Measurements from ENCODE around the gene PLCB1. TPM values are rescaled to one million over a fixed set of nuclear protein-coding genes. Genes with fewer than 3 reads are reported as not detected.
A peak's percentile ranks its signal among the peaks of the same experiment; 100 is the strongest.

PLCB1 gene
- polyA plus RNA-seq, 4 donors: 1.8 to 5.4 (median 2.0) TPM

DNA sequence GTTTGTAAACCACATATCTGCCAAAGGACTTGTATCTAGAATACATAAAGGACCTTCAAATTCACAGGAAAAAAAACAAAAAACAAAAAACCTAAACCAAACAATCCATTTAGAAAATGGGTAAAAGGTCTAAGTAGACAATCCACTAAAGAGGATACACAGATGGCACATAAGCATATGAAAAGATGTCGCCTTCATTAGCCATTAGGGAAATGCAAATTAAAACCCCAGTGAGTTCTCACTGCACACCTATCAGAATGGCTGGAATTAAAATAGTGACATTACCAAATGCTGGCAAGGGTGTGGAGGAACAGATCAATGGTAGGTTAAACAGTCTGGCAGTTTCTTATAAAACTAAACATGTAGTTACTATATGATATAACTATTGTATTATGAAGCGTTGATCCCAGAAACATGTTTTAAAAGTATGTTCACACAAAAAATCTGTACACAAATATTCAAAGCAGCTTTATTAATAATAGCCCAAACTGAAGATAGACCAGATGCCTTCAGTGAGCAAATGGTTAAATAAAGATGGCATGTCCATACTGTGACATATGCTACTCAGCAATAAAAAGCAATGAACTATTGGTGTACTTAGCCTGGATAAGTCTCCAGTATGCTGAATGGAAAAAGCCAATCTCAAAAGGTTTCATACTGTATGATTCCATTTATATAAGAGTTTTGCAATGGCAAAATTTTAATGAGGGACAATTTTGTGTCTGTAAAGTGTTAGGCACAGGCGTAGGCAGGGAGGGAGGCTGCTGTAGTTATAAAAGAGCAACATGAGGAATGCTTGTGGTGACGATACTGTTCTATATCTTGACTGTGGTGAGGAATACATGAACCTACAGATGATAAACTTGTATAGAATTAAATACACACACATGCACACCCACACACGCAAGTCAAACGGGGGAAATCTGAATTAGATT, 43.9 kb downstream of the PLCB1 start:
- DNase-seq (no peak), FAIRE-seq (no peak)

DNA sequence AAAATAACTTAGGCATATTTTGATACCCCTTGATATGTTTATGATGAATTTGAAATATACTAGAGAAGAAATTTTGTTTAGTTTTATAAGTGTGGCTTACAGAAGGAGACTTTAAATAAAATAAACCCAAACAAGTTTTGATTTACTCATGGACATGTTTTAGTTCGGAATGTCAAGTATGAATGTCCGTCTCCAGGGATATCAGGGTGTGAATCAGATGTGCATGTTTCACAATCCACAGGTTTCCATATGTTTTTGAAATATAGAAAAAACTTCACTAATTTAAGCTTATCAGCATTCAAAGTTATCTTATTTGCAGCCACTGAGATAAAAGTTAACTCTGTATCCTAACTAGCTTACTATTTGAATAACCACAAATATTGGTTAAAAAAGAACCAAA, 51.5 kb downstream of the PLCB1 start:
- FAIRE-seq: no peak
- Histone ChIP-seq H3K4me1 (ENCODE audit: control insufficient read depth in 3 of 3, insufficient read depth in 2 of 3, low read depth in 1 of 3, low read length in 2 of 3) (no peaks in the 10 kb centered on the region), H3K9me3 (ENCODE audit: control insufficient read depth in 2 of 2, insufficient read depth in 1 of 2, low read depth in 1 of 2, low read length in 1 of 2) (no peaks in the 10 kb centered on the region), H3K27me3 (ENCODE audit: control insufficient read depth in 3 of 3, insufficient read depth in 3 of 3, low read length in 3 of 3) (peaks cover 0 to 3% (median 0%) of the 10 kb centered on the region in 3 donors), H3K27ac (ENCODE audit: low read depth in 1 of 3, low read length in 2 of 3) (no peak overlapping the region), H3K36me3 (ENCODE audit: control insufficient read depth in 3 of 3, insufficient read depth in 2 of 3, low read depth in 1 of 3, low read length in 3 of 3) (no peaks in the 10 kb centered on the region), H3K4me3 (ENCODE audit: low read depth in 1 of 3, low read length in 3 of 3) (no peak overlapping the region)
- WGBS, 3 donors: 83 to 92% (median 86%) methylated on average over 2 of the region's 2 CpGs
- no peak for DNase-seq

More for the DNA sequence above, 43.9 kb downstream of the PLCB1 start:
- H3K4me3 ChIP-seq (ENCODE audit: low read depth in 1 of 3, low read length in 3 of 3): no peak overlapping the region
- H3K27ac ChIP-seq (ENCODE audit: low read depth in 1 of 3, low read length in 2 of 3): no peak overlapping the region
- H3K4me1 ChIP-seq (ENCODE audit: control insufficient read depth in 3 of 3, insufficient read depth in 2 of 3, low read depth in 1 of 3, low read length in 2 of 3): no peaks in the 10 kb centered on the region
- no peaks in the 10 kb centered on the region for H3K36me3 ChIP-seq (ENCODE audit: control insufficient read depth in 3 of 3, insufficient read depth in 2 of 3, low read depth in 1 of 3, low read length in 3 of 3)
- WGBS, 3 donors: 89 to 95% (median 93%) methylated on average over 6 of the region's 6 CpGs
- no peaks in the 10 kb centered on the region for H3K9me3 ChIP-seq (ENCODE audit: control insufficient read depth in 2 of 2, insufficient read depth in 1 of 2, low read depth in 1 of 2, low read length in 1 of 2)
- no peaks in the 10 kb centered on the region for H3K27me3 ChIP-seq (ENCODE audit: control insufficient read depth in 3 of 3, insufficient read depth in 3 of 3, low read length in 3 of 3)

DNA sequence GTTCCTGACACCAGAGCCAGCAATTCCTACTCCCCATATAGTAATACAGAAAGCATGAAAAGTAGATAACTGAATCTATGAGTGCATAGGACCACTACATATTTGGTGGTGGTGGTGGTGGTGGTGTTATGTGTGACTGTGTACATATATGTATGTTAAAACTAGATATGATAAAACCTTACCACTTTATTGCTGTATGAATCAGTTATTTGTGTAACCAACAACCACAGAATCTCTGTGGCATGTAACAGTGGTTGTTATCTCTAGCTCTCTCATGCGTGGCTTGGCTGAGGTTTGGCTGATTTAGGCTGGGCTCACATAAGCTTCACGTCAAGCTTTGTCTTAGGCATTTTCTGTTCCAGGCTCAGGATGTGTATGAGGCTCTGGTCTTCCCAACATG, 55.7 kb downstream of the PLCB1 start:
- Histone ChIP-seq H3K27me3 (ENCODE audit: control insufficient read depth in 3 of 3, insufficient read depth in 3 of 3, low read length in 3 of 3) (peaks cover 0 to 3% (median 0%) of the 10 kb centered on the region in 3 donors), H3K9me3 (ENCODE audit: control insufficient read depth in 2 of 2, insufficient read depth in 1 of 2, low read depth in 1 of 2, low read length in 1 of 2) (no peaks in the 10 kb centered on the region), H3K36me3 (ENCODE audit: control insufficient read depth in 3 of 3, insufficient read depth in 2 of 3, low read depth in 1 of 3, low read length in 3 of 3) (no peaks in the 10 kb centered on the region), H3K27ac (ENCODE audit: low read depth in 1 of 3, low read length in 2 of 3) (no peak overlapping the region), H3K4me3 (ENCODE audit: low read depth in 1 of 3, low read length in 3 of 3) (no peak overlapping the region), H3K4me1 (ENCODE audit: control insufficient read depth in 3 of 3, insufficient read depth in 2 of 3, low read depth in 1 of 3, low read length in 2 of 3) (peaks cover 0 to 2% (median 0%) of the 10 kb centered on the region in 3 donors)
- DNase-seq (no peak), FAIRE-seq (no peak)
- WGBS, 3 donors: 72 to 87% (median 74%) methylated on average over 2 of the region's 2 CpGs

DNA sequence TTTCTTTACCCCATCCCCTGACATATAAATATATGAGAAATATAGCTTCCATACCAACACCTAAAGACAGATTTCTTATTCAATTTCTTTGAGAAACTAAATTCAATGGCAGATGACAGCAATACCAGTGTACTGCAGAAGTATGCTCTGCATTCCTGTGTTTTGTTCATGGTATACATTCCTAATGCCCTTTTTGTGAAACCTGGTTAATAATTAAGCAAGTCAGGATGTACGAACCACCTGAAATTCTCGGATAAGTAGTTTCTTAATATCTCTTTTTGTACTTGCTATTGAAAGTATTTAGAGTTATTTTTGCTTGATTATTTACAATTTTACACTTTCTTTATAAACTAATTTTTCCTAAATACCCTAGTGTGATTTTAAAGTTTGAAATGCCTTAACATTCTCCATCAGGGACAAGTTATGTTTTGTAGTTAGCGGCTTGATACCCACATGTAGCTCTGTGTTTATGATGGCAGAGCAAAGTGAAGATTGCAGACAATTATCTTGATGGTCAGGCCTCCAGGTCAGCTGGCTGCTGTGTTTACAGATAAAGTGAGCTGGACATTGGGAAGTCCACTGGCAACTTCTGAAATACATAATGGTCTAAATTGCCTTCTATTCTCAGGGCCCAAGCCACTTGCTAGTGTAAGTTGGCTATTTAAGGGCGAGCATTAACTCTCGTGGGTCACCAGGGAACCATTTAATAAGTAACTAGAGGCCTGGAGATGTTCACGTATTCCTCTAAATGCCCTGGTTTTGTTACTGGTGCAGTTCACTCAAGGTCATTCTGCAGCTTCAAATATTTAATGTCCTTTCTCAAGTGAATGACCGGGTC, 58.2 kb downstream of the PLCB1 start:
- no peak overlapping the region for H3K4me3 ChIP-seq (ENCODE audit: low read depth in 1 of 3, low read length in 3 of 3)
- DNase-seq (peak in 1 of 2 donors; percentile 6), FAIRE-seq (no peak)
- H3K4me1 ChIP-seq (ENCODE audit: control insufficient read depth in 3 of 3, insufficient read depth in 2 of 3, low read depth in 1 of 3, low read length in 2 of 3): peaks cover 0 to 2% (median 0%) of the 10 kb centered on the region in 3 donors
- no peaks in the 10 kb centered on the region for H3K36me3 ChIP-seq (ENCODE audit: control insufficient read depth in 3 of 3, insufficient read depth in 2 of 3, low read depth in 1 of 3, low read length in 3 of 3)
- 61 to 70% (median 70%) methylated on average over 7 of the region's 7 CpGs for WGBS, 3 donors
- peaks cover 0 to 4% of the 10 kb centered on the region in 2 donors for H3K9me3 ChIP-seq (ENCODE audit: control insufficient read depth in 2 of 2, insufficient read depth in 1 of 2, low read depth in 1 of 2, low read length in 1 of 2)
- H3K27me3 ChIP-seq (ENCODE audit: control insufficient read depth in 3 of 3, insufficient read depth in 3 of 3, low read length in 3 of 3): peaks cover 0 to 3% (median 0%) of the 10 kb centered on the region in 3 donors
- no peak overlapping the region for H3K27ac ChIP-seq (ENCODE audit: low read depth in 1 of 3, low read length in 2 of 3)

DNA sequence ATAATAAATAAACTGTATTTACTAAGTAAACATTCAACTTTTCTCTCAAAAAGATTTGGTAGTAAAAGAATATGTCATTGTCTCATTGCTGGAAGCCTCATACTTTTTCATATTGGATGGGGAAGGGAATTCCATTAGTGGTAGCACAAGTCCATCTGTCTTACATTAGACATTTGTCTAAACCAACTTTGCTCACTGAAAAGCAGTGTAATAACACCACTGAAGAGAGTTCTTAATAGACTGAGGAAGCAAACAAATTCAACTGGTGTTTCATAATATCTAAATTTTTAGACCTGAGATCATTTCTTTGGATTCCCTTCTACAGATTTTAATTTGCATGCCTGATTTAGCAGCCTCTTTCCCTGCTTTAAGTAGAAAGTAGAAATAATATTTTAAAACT, 62.7 kb downstream of the PLCB1 start:
- peaks cover 0 to 4% of the 10 kb centered on the region in 2 donors for H3K9me3 ChIP-seq (ENCODE audit: control insufficient read depth in 2 of 2, insufficient read depth in 1 of 2, low read depth in 1 of 2, low read length in 1 of 2)
- H3K4me3 ChIP-seq (ENCODE audit: low read depth in 1 of 3, low read length in 3 of 3): no peak overlapping the region
- no peaks in the 10 kb centered on the region for H3K36me3 ChIP-seq (ENCODE audit: control insufficient read depth in 3 of 3, insufficient read depth in 2 of 3, low read depth in 1 of 3, low read length in 3 of 3)
- H3K27me3 ChIP-seq (ENCODE audit: control insufficient read depth in 3 of 3, insufficient read depth in 3 of 3, low read length in 3 of 3): no peaks in the 10 kb centered on the region
- no peak for FAIRE-seq
- DNase-seq: no peak
- H3K27ac ChIP-seq (ENCODE audit: low read depth in 1 of 3, low read length in 2 of 3): no peak overlapping the region
- H3K4me1 ChIP-seq (ENCODE audit: control insufficient read depth in 3 of 3, insufficient read depth in 2 of 3, low read depth in 1 of 3, low read length in 2 of 3): peaks cover 0 to 2% (median 0%) of the 10 kb centered on the region in 3 donors

DNA sequence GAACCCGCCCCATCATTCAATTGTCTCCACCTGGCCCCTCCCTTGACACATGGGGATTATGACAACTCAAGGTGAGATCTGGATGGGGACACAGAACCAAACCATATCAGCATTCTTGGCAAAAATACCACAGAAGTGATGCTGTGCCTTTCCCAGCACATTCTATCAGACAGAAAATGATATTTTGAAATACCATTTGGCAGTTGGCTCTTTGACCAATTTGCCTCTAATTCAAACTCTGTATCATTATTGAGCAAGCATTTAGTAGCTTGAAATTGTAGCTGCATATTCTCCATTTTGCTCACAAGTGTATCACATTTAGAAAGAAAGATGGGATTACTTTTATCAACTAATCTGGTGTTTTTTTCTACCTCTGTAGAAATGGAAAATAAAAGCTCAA, 64.0 kb downstream of the PLCB1 start:
- Histone ChIP-seq H3K4me1 (ENCODE audit: control insufficient read depth in 3 of 3, insufficient read depth in 2 of 3, low read depth in 1 of 3, low read length in 2 of 3) (no peaks in the 10 kb centered on the region), H3K9me3 (ENCODE audit: control insufficient read depth in 2 of 2, insufficient read depth in 1 of 2, low read depth in 1 of 2, low read length in 1 of 2) (peaks cover 0 to 4% of the 10 kb centered on the region in 2 donors), H3K4me3 (ENCODE audit: low read depth in 1 of 3, low read length in 3 of 3) (no peak overlapping the region), H3K36me3 (ENCODE audit: control insufficient read depth in 3 of 3, insufficient read depth in 2 of 3, low read depth in 1 of 3, low read length in 3 of 3) (no peaks in the 10 kb centered on the region), H3K27me3 (ENCODE audit: control insufficient read depth in 3 of 3, insufficient read depth in 3 of 3, low read length in 3 of 3) (no peaks in the 10 kb centered on the region), H3K27ac (ENCODE audit: low read depth in 1 of 3, low read length in 2 of 3) (no peak overlapping the region)
- DNase-seq: no peak
- FAIRE-seq: no peak
- WGBS, 3 donors: 92 to 95% (median 93%) methylated on average over 1 of the region's 1 CpG

DNA sequence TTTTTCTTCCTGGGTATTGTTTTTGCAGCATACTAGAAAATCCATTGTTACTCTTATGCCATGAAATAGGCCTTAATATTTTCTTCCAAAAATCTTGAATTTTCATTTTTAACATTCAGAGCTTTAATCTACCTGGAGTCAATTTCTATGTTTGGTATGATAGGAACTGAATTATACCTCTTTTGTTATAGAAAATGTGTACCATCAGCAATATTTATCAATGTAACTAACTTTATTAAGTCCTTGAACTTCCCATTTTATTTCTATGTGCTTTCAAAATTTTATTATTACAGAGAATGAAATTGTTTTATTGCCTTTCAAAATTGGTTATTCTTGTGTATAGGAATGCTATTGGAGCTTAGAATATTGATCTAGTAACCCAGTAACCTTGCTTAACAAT, 68.2 kb downstream of the PLCB1 start:
- FAIRE-seq: no peak
- no peaks in the 10 kb centered on the region for H3K4me1 ChIP-seq (ENCODE audit: control insufficient read depth in 3 of 3, insufficient read depth in 2 of 3, low read depth in 1 of 3, low read length in 2 of 3)

DNA sequence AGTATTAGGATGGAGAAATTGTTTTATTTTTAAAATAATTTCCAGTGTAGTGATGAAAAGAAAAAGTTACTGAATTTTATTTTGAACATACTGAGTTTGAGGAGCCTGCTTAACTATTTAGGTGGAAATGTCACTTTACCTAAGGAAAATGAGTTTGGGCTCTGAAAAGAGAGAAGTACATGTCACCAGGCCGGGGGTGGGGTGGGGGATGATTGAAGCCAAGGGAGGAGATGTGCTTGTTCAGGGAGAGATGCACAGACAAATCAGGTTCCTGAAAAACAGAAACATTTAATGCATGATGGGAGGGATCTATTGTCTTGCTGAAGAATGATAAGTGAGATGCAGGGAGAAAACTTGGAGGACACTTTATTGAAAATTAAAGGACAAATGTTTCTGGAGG, 71.3 kb downstream of the PLCB1 start:
- WGBS, 3 donors: 79 to 90% (median 89%) methylated on average over 1 of the region's 1 CpG

More for the DNA sequence above, 68.2 kb downstream of the PLCB1 start:
- no peaks in the 10 kb centered on the region for H3K27me3 ChIP-seq (ENCODE audit: control insufficient read depth in 3 of 3, insufficient read depth in 3 of 3, low read length in 3 of 3)
- no peak for DNase-seq
- no peaks in the 10 kb centered on the region for H3K9me3 ChIP-seq (ENCODE audit: control insufficient read depth in 2 of 2, insufficient read depth in 1 of 2, low read depth in 1 of 2, low read length in 1 of 2)
- H3K27ac ChIP-seq (ENCODE audit: low read depth in 1 of 3, low read length in 2 of 3): no peak overlapping the region
- H3K4me3 ChIP-seq (ENCODE audit: low read depth in 1 of 3, low read length in 3 of 3): no peak overlapping the region
- H3K36me3 ChIP-seq (ENCODE audit: control insufficient read depth in 3 of 3, insufficient read depth in 2 of 3, low read depth in 1 of 3, low read length in 3 of 3): no peaks in the 10 kb centered on the region

More for the DNA sequence above, 71.3 kb downstream of the PLCB1 start:
- Histone ChIP-seq H3K27me3 (ENCODE audit: control insufficient read depth in 3 of 3, insufficient read depth in 3 of 3, low read length in 3 of 3) (no peaks in the 10 kb centered on the region), H3K27ac (ENCODE audit: low read depth in 1 of 3, low read length in 2 of 3) (no peak overlapping the region), H3K9me3 (ENCODE audit: control insufficient read depth in 2 of 2, insufficient read depth in 1 of 2, low read depth in 1 of 2, low read length in 1 of 2) (no peaks in the 10 kb centered on the region), H3K36me3 (ENCODE audit: control insufficient read depth in 3 of 3, insufficient read depth in 2 of 3, low read depth in 1 of 3, low read length in 3 of 3) (no peaks in the 10 kb centered on the region), H3K4me1 (ENCODE audit: control insufficient read depth in 3 of 3, insufficient read depth in 2 of 3, low read depth in 1 of 3, low read length in 2 of 3) (no peaks in the 10 kb centered on the region), H3K4me3 (ENCODE audit: low read depth in 1 of 3, low read length in 3 of 3) (no peak overlapping the region)
- DNase-seq (no peak), FAIRE-seq (no peak)
